ENCODE measurements around the gene ENTHD1.

- TF ChIP-seq POLR2AphosphoS5 (IDR thresholded peaks at IDR 0.05; ENCODE audit: low read depth, low read length) (no peak), POLR2A (IDR thresholded peaks at IDR 0.05; ENCODE audit: low read depth, low read length) (no peak), TAF1 (IDR thresholded peaks at IDR 0.05; ENCODE audit: borderline replicate concordance, low read depth, low read length) (no peak)
These were observed 180.6 kb downstream of the ENTHD1 start for GRCh38 chr22:39712751-39713525.
